Adrenal gland (tissue), 5 donors: ENCODE results near the gene TMPRSS12.

ENCODE experiments used
- POLR2A ChIP-seq, 2 donors: fragments of 450-650 bp; IDR thresholded peaks; one replicate each; pipeline ENCODE4 v1.6.1; 2017; ENCODE audit warnings: antibody characterized with exemption in 2 of 2, mild to moderate bottlenecking in 2 of 2, moderate library complexity in 1 of 2
- TF ChIP-seq, protein P1 (sequence below), 6 experiments: fragments of 450-650 bp in 4 of 6; fragments of 200-600 bp in 2 of 6; sonication (generic) in 1 of 6; IDR thresholded peaks; 1 replicate in 5 of 6; 2 replicates in 1 of 6; pipeline versions ENCODE4 v1.5.1 to v1.8.0; 2016 to 2021; ENCODE audit warnings: antibody characterized with exemption in 6 of 6, mild to moderate bottlenecking in 2 of 6, moderate library complexity in 1 of 6
- donor health status: DM: no; HTN: no; CAD: no.

GRCh38 chr12:50925342-50925651 is 82.6 kb downstream of the TMPRSS12 start:
- TF ChIP-seq, protein P1, sequence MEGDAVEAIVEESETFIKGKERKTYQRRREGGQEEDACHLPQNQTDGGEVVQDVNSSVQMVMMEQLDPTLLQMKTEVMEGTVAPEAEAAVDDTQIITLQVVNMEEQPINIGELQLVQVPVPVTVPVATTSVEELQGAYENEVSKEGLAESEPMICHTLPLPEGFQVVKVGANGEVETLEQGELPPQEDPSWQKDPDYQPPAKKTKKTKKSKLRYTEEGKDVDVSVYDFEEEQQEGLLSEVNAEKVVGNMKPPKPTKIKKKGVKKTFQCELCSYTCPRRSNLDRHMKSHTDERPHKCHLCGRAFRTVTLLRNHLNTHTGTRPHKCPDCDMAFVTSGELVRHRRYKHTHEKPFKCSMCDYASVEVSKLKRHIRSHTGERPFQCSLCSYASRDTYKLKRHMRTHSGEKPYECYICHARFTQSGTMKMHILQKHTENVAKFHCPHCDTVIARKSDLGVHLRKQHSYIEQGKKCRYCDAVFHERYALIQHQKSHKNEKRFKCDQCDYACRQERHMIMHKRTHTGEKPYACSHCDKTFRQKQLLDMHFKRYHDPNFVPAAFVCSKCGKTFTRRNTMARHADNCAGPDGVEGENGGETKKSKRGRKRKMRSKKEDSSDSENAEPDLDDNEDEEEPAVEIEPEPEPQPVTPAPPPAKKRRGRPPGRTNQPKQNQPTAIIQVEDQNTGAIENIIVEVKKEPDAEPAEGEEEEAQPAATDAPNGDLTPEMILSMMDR (IDR thresholded peaks at IDR 0.05), result no peak
- no peak for TF ChIP-seq POLR2A (IDR thresholded peaks at IDR 0.05)
